ENCODE data around the gene RAB12.

Gene RAB12

DNA sequence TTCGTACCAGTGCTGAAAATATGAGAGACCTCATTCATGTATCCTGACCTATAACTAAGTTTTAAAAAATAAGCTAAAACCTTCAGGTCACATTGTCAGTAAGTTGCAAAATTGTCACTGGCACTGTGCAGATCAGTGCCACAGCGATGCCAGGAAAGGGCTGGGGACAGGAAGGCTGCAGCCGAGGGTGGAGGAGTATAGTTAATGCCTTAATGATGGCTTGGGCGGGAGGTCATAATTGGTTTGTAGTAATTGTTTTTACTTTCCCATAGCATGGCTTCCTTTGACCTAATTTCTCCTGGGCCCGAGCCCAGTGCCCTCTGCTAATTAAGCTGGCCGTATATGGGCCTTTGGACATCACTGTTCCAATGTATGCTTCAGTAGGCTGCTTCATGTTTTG is 47.2 kb upstream of the RAB12 start:
- no peak for ATAC-seq
- TF ChIP-seq ZC3H10 (CRISPR knock-in tag; IDR thresholded peaks at IDR 0.05) (no peak), ZFP30 (CRISPR knock-in tag; IDR thresholded peaks at IDR 0.05) (no peak), PATZ1 (CRISPR knock-in tag; IDR thresholded peaks at IDR 0.05; ENCODE audit: borderline replicate concordance) (no peak), RARB (CRISPR knock-in tag; IDR thresholded peaks at IDR 0.05) (no peak), CSDC2 (CRISPR knock-in tag; IDR thresholded peaks at IDR 0.05) (no peak), ISL1 (CRISPR knock-in tag; IDR thresholded peaks at IDR 0.05) (no peak), ARNTL (CRISPR knock-in tag; IDR thresholded peaks at IDR 0.05; ENCODE audit: borderline replicate concordance, low read depth) (no peak), OSR1 (CRISPR knock-in tag; IDR thresholded peaks at IDR 0.05) (no peak)
- TF ChIP-seq, protein P1, sequence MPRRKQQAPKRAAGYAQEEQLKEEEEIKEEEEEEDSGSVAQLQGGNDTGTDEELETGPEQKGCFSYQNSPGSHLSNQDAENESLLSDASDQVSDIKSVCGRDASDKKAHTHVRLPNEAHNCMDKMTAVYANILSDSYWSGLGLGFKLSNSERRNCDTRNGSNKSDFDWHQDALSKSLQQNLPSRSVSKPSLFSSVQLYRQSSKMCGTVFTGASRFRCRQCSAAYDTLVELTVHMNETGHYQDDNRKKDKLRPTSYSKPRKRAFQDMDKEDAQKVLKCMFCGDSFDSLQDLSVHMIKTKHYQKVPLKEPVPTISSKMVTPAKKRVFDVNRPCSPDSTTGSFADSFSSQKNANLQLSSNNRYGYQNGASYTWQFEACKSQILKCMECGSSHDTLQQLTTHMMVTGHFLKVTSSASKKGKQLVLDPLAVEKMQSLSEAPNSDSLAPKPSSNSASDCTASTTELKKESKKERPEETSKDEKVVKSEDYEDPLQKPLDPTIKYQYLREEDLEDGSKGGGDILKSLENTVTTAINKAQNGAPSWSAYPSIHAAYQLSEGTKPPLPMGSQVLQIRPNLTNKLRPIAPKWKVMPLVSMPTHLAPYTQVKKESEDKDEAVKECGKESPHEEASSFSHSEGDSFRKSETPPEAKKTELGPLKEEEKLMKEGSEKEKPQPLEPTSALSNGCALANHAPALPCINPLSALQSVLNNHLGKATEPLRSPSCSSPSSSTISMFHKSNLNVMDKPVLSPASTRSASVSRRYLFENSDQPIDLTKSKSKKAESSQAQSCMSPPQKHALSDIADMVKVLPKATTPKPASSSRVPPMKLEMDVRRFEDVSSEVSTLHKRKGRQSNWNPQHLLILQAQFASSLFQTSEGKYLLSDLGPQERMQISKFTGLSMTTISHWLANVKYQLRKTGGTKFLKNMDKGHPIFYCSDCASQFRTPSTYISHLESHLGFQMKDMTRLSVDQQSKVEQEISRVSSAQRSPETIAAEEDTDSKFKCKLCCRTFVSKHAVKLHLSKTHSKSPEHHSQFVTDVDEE (CRISPR knock-in tag; IDR thresholded peaks at IDR 0.05), result no peak
- TF ChIP-seq, protein P2, sequence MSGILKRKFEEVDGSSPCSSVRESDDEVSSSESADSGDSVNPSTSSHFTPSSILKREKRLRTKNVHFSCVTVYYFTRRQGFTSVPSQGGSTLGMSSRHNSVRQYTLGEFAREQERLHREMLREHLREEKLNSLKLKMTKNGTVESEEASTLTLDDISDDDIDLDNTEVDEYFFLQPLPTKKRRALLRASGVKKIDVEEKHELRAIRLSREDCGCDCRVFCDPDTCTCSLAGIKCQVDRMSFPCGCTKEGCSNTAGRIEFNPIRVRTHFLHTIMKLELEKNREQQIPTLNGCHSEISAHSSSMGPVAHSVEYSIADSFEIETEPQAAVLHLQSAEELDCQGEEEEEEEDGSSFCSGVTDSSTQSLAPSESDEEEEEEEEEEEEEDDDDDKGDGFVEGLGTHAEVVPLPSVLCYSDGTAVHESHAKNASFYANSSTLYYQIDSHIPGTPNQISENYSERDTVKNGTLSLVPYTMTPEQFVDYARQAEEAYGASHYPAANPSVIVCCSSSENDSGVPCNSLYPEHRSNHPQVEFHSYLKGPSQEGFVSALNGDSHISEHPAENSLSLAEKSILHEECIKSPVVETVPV (CRISPR knock-in tag; IDR thresholded peaks at IDR 0.05), result no peak
- TF ChIP-seq, protein P3, sequence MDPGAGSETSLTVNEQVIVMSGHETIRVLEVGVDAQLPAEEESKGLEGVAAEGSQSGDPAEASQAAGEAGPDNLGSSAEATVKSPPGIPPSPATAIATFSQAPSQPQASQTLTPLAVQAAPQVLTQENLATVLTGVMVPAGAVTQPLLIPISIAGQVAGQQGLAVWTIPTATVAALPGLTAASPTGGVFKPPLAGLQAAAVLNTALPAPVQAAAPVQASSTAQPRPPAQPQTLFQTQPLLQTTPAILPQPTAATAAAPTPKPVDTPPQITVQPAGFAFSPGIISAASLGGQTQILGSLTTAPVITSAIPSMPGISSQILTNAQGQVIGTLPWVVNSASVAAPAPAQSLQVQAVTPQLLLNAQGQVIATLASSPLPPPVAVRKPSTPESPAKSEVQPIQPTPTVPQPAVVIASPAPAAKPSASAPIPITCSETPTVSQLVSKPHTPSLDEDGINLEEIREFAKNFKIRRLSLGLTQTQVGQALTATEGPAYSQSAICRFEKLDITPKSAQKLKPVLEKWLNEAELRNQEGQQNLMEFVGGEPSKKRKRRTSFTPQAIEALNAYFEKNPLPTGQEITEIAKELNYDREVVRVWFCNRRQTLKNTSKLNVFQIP (CRISPR knock-in tag; IDR thresholded peaks at IDR 0.05; ENCODE audit: borderline replicate concordance, low read depth), result no peak

DNA sequence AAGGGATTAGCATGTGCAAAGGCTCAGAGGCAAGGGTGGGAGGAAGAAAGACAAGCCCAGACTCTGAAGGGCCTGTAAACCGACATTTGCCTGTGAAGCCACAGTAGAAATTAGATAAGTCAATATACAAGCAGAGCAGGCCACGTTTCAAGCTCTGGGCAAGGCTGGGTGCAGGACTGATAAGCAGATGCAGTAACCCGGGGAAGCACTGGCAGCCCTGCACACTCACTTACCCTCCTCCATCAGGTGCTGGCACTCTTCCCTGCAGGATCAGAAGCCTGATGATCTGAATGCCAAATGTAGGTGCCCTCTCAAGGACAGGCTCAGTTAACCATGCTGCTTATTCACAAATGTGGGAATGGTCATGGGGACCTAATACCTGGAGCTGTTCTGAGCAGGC is 46.3 kb upstream of the RAB12 start:
- TF ChIP-seq, protein P4, sequence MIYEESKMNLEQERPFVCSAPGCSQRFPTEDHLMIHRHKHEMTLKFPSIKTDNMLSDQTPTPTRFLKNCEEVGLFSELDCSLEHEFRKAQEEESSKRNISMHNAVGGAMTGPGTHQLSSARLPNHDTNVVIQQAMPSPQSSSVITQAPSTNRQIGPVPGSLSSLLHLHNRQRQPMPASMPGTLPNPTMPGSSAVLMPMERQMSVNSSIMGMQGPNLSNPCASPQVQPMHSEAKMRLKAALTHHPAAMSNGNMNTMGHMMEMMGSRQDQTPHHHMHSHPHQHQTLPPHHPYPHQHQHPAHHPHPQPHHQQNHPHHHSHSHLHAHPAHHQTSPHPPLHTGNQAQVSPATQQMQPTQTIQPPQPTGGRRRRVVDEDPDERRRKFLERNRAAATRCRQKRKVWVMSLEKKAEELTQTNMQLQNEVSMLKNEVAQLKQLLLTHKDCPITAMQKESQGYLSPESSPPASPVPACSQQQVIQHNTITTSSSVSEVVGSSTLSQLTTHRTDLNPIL (CRISPR knock-in tag; IDR thresholded peaks at IDR 0.05; ENCODE audit: low read depth), result no peak
- no peak for TF ChIP-seq OSR1 (CRISPR knock-in tag; IDR thresholded peaks at IDR 0.05)
- no peak for TF ChIP-seq ESRRG (CRISPR knock-in tag; IDR thresholded peaks at IDR 0.05)
- TF ChIP-seq ZC3H10 (CRISPR knock-in tag; IDR thresholded peaks at IDR 0.05), result no peak
- TF ChIP-seq, protein P2 (CRISPR knock-in tag; IDR thresholded peaks at IDR 0.05), result no peak
- TF ChIP-seq PATZ1 (CRISPR knock-in tag; IDR thresholded peaks at IDR 0.05; ENCODE audit: borderline replicate concordance), result no peak
- no peak for TF ChIP-seq ZFP3 (CRISPR knock-in tag; IDR thresholded peaks at IDR 0.05)
- TF ChIP-seq PPARA (CRISPR knock-in tag; IDR thresholded peaks at IDR 0.05; ENCODE audit: borderline replicate concordance), result no peak
- TF ChIP-seq TOX (CRISPR knock-in tag; IDR thresholded peaks at IDR 0.05; ENCODE audit: borderline replicate concordance), result no peak
- TF ChIP-seq BACH2 (CRISPR knock-in tag; IDR thresholded peaks at IDR 0.05; ENCODE audit: borderline replicate concordance), result no peak
- no peak for TF ChIP-seq ZFP30 (CRISPR knock-in tag; IDR thresholded peaks at IDR 0.05)
- TF ChIP-seq TCF4 (CRISPR knock-in tag; IDR thresholded peaks at IDR 0.05; ENCODE audit: borderline replicate concordance), result no peak
- no peak for TF ChIP-seq GLIS3 (CRISPR knock-in tag; IDR thresholded peaks at IDR 0.05)
- TF ChIP-seq, protein P1 (CRISPR knock-in tag; IDR thresholded peaks at IDR 0.05), result no peak
- no peak for TF ChIP-seq CSDC2 (CRISPR knock-in tag; IDR thresholded peaks at IDR 0.05)
- TF ChIP-seq, protein P3 (CRISPR knock-in tag; IDR thresholded peaks at IDR 0.05; ENCODE audit: borderline replicate concordance, low read depth), result no peak
- TF ChIP-seq SNAI2 (CRISPR knock-in tag; IDR thresholded peaks at IDR 0.05), result no peak
- TF ChIP-seq ISL1 (CRISPR knock-in tag; IDR thresholded peaks at IDR 0.05), result no peak
- no peak; the same call in 2 of the 3 replicates for ATAC-seq

Data from SK-N-SH treated with all-trans-retinoic acid at 6 μM for 48 hours (cell line).